ENCODE measurements around the gene DDX55.

DNA sequence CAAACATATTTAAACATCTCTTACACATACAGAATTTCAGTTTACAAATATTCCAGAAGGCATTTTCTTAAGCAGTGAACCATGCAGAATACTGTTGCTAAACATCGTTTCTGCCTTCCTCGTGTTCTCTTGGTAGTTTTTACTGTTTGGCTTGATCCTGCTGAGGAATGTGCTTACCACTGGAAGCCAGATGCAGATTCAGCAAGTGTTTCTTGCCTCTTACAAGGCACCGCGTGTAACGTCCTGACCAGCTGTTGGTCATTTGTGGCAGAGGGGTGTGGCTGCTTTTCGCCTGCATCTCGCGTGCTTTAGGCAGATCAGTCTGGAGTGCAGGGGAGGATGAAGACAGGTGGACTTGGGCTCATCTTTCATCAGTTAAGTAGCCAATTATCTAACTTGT is 19.2 kb downstream of the DDX55 start:
- TF ChIP-seq CTCF (IDR thresholded peaks at IDR 0.05; ENCODE audit: poor library complexity) (no peak), EZH2 (IDR thresholded peaks at IDR 0.05; ENCODE audit: borderline replicate concordance) (no peak), EZH2phosphoT487 (IDR thresholded peaks at IDR 0.05; ENCODE audit: low read depth, severe bottlenecking, unreplicated experiment) (no peak)
